Measurements from ENCODE around the gene TMEM125.
A peak's percentile ranks its signal among the peaks of the same experiment; 100 is the strongest.

- TF ChIP-seq CTCF (IDR thresholded peaks at IDR 0.05) (no peak), POLR2AphosphoS5 (IDR thresholded peaks at IDR 0.05) (peak; percentile 79), POLR2A (IDR thresholded peaks at IDR 0.05) (no peak)
These were observed 28.4 kb upstream of the TMEM125 start for GRCh38 chr1:43241413-43241836.

Measured in prostate gland (tissue), 2 donors.